SJCRH30 (cell line): ENCODE measurements around the gene CHST14. TPM values are rescaled to one million over a fixed set of nuclear protein-coding genes. Genes with fewer than 3 reads are reported as not detected.

Source experiments
- DNase-seq, 2 experiments: peaks; one replicate each; pipeline ENCODE4 v3.0.0-alpha.2; 2015 to 2020
- H3K27ac ChIP-seq: fragments of 250-450 bp; sonication (Bioruptor Pico); 2 replicates; pipeline ENCODE4 v1.5.1; 2020; ENCODE audit warnings: mild to moderate bottlenecking, moderate library complexity
- H3K27me3 ChIP-seq: fragments of 250-450 bp; sonication (Bioruptor Pico); 2 replicates; pipeline ENCODE4 v1.5.1; 2020; ENCODE audit warnings: mild to moderate bottlenecking, moderate library complexity
- H3K36me3 ChIP-seq: fragments of 250-450 bp; sonication (Bioruptor Pico); 2 replicates; pipeline ENCODE4 v1.5.1; 2020; ENCODE audit warnings: mild to moderate bottlenecking, moderate library complexity
- H3K4me1 ChIP-seq: fragments of 250-450 bp; sonication (Bioruptor Pico); 2 replicates; pipeline ENCODE4 v1.5.1; 2020; ENCODE audit warnings: mild to moderate bottlenecking, moderate library complexity
- H3K4me3 ChIP-seq: fragments of 250-450 bp; sonication (Bioruptor Pico); 2 replicates; pipeline ENCODE4 v1.5.1; 2020; ENCODE audit warnings: mild to moderate bottlenecking, moderate library complexity
- H3K9me3 ChIP-seq: fragments of 250-450 bp; sonication (Bioruptor Pico); replicated peaks from 2 replicates; pipeline ENCODE4 v1.5.1; 2020; ENCODE audit warnings: mild to moderate bottlenecking, moderate library complexity
- total RNA-seq: library from RNA; depleted of rRNA; stranded (reverse); fragments of >200 nt; shearing (Covaris generic); gene quantifications from 2 replicates; pipeline ENCODE4 v1.2.3, GENCODE V29; 2014

CHST14 gene
- total RNA-seq, 1 experiment from 2014 or later: 36.7 TPM

GRCh38 chr15:40483919-40484318 lies 13.1 kb downstream of the CHST14 start:
- no peaks in the 10 kb centered on the region; the same call in 1 of the 2 replicates for H3K9me3 ChIP-seq
- no peaks in the 10 kb centered on the region for H3K27me3 ChIP-seq
- no peak overlapping the region for H3K4me3 ChIP-seq
- no peak for DNase-seq
- no peak overlapping the region for H3K27ac ChIP-seq
- peaks cover 11% of the 10 kb centered on the region for H3K4me1 ChIP-seq
- no peaks in the 10 kb centered on the region for H3K36me3 ChIP-seq

- Histone ChIP-seq H3K27me3 (no peaks in the 10 kb centered on the region), H3K4me3 (no peak overlapping the region), H3K4me1 (peaks cover 9% of the 10 kb centered on the region), H3K9me3 (no peaks in the 10 kb centered on the region; the same call in 1 of the 2 replicates), H3K27ac (no peak overlapping the region), H3K36me3 (no peaks in the 10 kb centered on the region)
- DNase-seq: no peak
These were observed 15.4 kb downstream of the CHST14 start for GRCh38 chr15:40486066-40486770.

- H3K27me3 ChIP-seq: no peaks in the 10 kb centered on the region
- H3K27ac ChIP-seq: no peak overlapping the region
- no peaks in the 10 kb centered on the region for H3K4me1 ChIP-seq
- no peaks in the 10 kb centered on the region for H3K36me3 ChIP-seq
- H3K9me3 ChIP-seq: no peaks in the 10 kb centered on the region; the same call in 1 of the 2 replicates
- H3K4me3 ChIP-seq: no peak overlapping the region
- DNase-seq: no peak
These were observed 17.3 kb downstream of the CHST14 start for GRCh38 chr15:40487816-40488682.

GRCh38 chr15:40489274-40490175 lies 18.7 kb downstream of the CHST14 start:
- no peaks in the 10 kb centered on the region for H3K4me1 ChIP-seq
- no peaks in the 10 kb centered on the region for H3K27me3 ChIP-seq
- no peaks in the 10 kb centered on the region; the same call in 1 of the 2 replicates for H3K9me3 ChIP-seq
- H3K27ac ChIP-seq: no peak overlapping the region
- H3K4me3 ChIP-seq: no peak overlapping the region
- DNase-seq: no peak
- H3K36me3 ChIP-seq: no peaks in the 10 kb centered on the region

GRCh38 chr15:40493089-40493840 lies 22.5 kb downstream of the CHST14 start:
- Histone ChIP-seq H3K4me3 (no peak overlapping the region), H3K27me3 (no peaks in the 10 kb centered on the region), H3K9me3 (no peaks in the 10 kb centered on the region), H3K4me1 (peaks cover 2% of the 10 kb centered on the region; the same call in 1 of the 2 replicates), H3K36me3 (no peaks in the 10 kb centered on the region), H3K27ac (no peak overlapping the region)
- no peak for DNase-seq

- no peaks in the 10 kb centered on the region for H3K27me3 ChIP-seq
- H3K4me3 ChIP-seq: no peak overlapping the region
- no peaks in the 10 kb centered on the region for H3K36me3 ChIP-seq
- no peak for DNase-seq
- no peak overlapping the region for H3K27ac ChIP-seq
- no peaks in the 10 kb centered on the region for H3K9me3 ChIP-seq
- peaks cover 13% of the 10 kb centered on the region for H3K4me1 ChIP-seq
These were observed 24.7 kb downstream of the CHST14 start for GRCh38 chr15:40495516-40495915.

GRCh38 chr15:40498418-40498817 lies 27.6 kb downstream of the CHST14 start:
- DNase-seq: peak in 1 of 2 experiments; percentile 19

GRCh38 chr15:40498891-40499290 lies 28.1 kb downstream of the CHST14 start:
- Histone ChIP-seq H3K9me3 (no peaks in the 10 kb centered on the region), H3K27ac (no peak overlapping the region), H3K4me3 (no peak overlapping the region), H3K27me3 (no peaks in the 10 kb centered on the region), H3K36me3 (no peaks in the 10 kb centered on the region), H3K4me1 (peaks cover 14% of the 10 kb centered on the region)
- DNase-seq: no peak

More at GRCh38 chr15:40498418-40498817, 27.6 kb downstream of the CHST14 start:
- Histone ChIP-seq H3K36me3 (no peaks in the 10 kb centered on the region), H3K9me3 (no peaks in the 10 kb centered on the region), H3K27ac (no peak overlapping the region), H3K27me3 (no peaks in the 10 kb centered on the region), H3K4me3 (no peak overlapping the region), H3K4me1 (peaks cover 14% of the 10 kb centered on the region)

GRCh38 chr15:40499931-40500330 lies 29.1 kb downstream of the CHST14 start:
- no peak overlapping the region for H3K27ac ChIP-seq
- H3K36me3 ChIP-seq: no peaks in the 10 kb centered on the region
- H3K4me1 ChIP-seq: peaks cover 14% of the 10 kb centered on the region
- no peaks in the 10 kb centered on the region for H3K27me3 ChIP-seq
- H3K9me3 ChIP-seq: no peaks in the 10 kb centered on the region
- no peak for DNase-seq
- H3K4me3 ChIP-seq: no peak overlapping the region

GRCh38 chr15:40500568-40501330 lies 30.0 kb downstream of the CHST14 start:
- H3K27me3 ChIP-seq: no peaks in the 10 kb centered on the region
- no peak overlapping the region for H3K27ac ChIP-seq
- no peak for DNase-seq
- no peak overlapping the region for H3K4me3 ChIP-seq
- no peaks in the 10 kb centered on the region for H3K9me3 ChIP-seq
- no peaks in the 10 kb centered on the region for H3K36me3 ChIP-seq
- H3K4me1 ChIP-seq: peaks cover 14% of the 10 kb centered on the region

- DNase-seq: no peak
- H3K4me1 ChIP-seq: peaks cover 14% of the 10 kb centered on the region
- no peak overlapping the region for H3K4me3 ChIP-seq
- H3K36me3 ChIP-seq: no peaks in the 10 kb centered on the region
- H3K9me3 ChIP-seq: no peaks in the 10 kb centered on the region
- H3K27ac ChIP-seq: no peak overlapping the region
- no peaks in the 10 kb centered on the region for H3K27me3 ChIP-seq
These were observed 30.7 kb downstream of the CHST14 start for GRCh38 chr15:40501487-40501886.

GRCh38 chr15:40506964-40507571 lies 36.3 kb downstream of the CHST14 start:
- Histone ChIP-seq H3K9me3 (no peaks in the 10 kb centered on the region), H3K4me3 (peak overlapping the region; percentile 29), H3K27me3 (no peaks in the 10 kb centered on the region; the same call in 1 of the 2 replicates), H3K27ac (no peak overlapping the region), H3K36me3 (no peaks in the 10 kb centered on the region), H3K4me1 (no peaks in the 10 kb centered on the region)
- DNase-seq: peak; percentile 86 to 88

GRCh38 chr15:40508216-40508615 lies 37.4 kb downstream of the CHST14 start:
- no peak overlapping the region for H3K27ac ChIP-seq
- no peak overlapping the region for H3K4me3 ChIP-seq
- H3K4me1 ChIP-seq: no peaks in the 10 kb centered on the region
- H3K9me3 ChIP-seq: no peaks in the 10 kb centered on the region
- no peaks in the 10 kb centered on the region for H3K36me3 ChIP-seq
- DNase-seq: no peak
- H3K27me3 ChIP-seq: no peaks in the 10 kb centered on the region; the same call in 1 of the 2 replicates
